HFFc6 (cell line): ENCODE measurements around the gene S100PBP. TPM values are rescaled to one million over a fixed set of nuclear protein-coding genes. Genes with fewer than 3 reads are reported as not detected.

Experiments used
- DNase-seq: peaks from one replicate; pipeline ENCODE4 v3.0.0-alpha.2; 2018
- H3K27ac Mint-ChIP-seq: 2 replicates; pipeline ENCODE4 v1.8.0; 2020; ENCODE audit warnings: mild to moderate bottlenecking, mixed read lengths
- H3K27me3 Mint-ChIP-seq: 2 replicates; pipeline ENCODE4 v1.8.0; 2021; ENCODE audit warnings: mild to moderate bottlenecking, moderate library complexity, mixed read lengths; ENCODE audit not compliant: insufficient read depth
- H3K36me3 Mint-ChIP-seq: 2 replicates; pipeline ENCODE4 v1.8.0; 2021; ENCODE audit warnings: low read depth, mixed read lengths
- H3K4me1 Mint-ChIP-seq: 2 replicates; pipeline ENCODE4 v1.8.0; 2020; ENCODE audit warnings: low read depth, mixed read lengths
- H3K4me3 Mint-ChIP-seq: 2 replicates; pipeline ENCODE4 v1.8.0; 2020; ENCODE audit warnings: mild to moderate bottlenecking, moderate library complexity, mixed read lengths
- H3K9me3 Mint-ChIP-seq: 2 replicates; pipeline ENCODE4 v1.8.0; 2020; ENCODE audit warnings: mild to moderate bottlenecking, mixed read lengths
- CTCF ChIP-seq: fragments of 200-600 bp; sonication (generic); IDR thresholded peaks from 2 replicates; pipeline ENCODE4 v1.5.0; 2021; ENCODE audit warnings: antibody characterized with exemption, mild to moderate bottlenecking
- total RNA-seq, 6 experiments: library from RNA; stranded (reverse); fragmentation: NEBNext Ultra II Directional; extraction: Animal tissue kit (Norgen Biotek cat#: 25700); gene quantifications; 2 replicates in 1 of 6; 3 replicates in 5 of 6; pipeline ENCODE4 v1.2.3, GENCODE V29; 2021

S100PBP gene
- total RNA-seq, 6 experiments from 2014 or later = 20.0 to 24.9 (median 21.6) TPM

- Mint-ChIP-seq H3K36me3 (no peaks in the 10 kb centered on the region), H3K27me3 (peaks cover 13% of the 10 kb centered on the region), H3K4me1 (peaks cover 14% of the 10 kb centered on the region), H3K27ac (no peak overlapping the region), H3K4me3 (no peak overlapping the region), H3K9me3 (no peaks in the 10 kb centered on the region)
- TF ChIP-seq CTCF = no peak
- no peak for DNase-seq
Measured at GRCh38 chr1:32868806-32869455, 51.5 kb downstream of the S100PBP start.

- peaks cover 17% of the 10 kb centered on the region for H3K27me3 Mint-ChIP-seq
- no peaks in the 10 kb centered on the region for H3K9me3 Mint-ChIP-seq
- DNase-seq = no peak
- no peaks in the 10 kb centered on the region for H3K36me3 Mint-ChIP-seq
- H3K27ac Mint-ChIP-seq = no peak overlapping the region
- H3K4me1 Mint-ChIP-seq = peaks cover 19% of the 10 kb centered on the region
- no peak for TF ChIP-seq CTCF
- H3K4me3 Mint-ChIP-seq = peak overlapping the region; percentile 58
Measured at GRCh38 chr1:32869923-32870614, 52.6 kb downstream of the S100PBP start.

GRCh38 chr1:32870615-32871363 is 53.3 kb downstream of the S100PBP start, which contains the start of gene FNDC5:
FNDC5 (minus strand) TSS chr1:32870912.
- peaks cover 17% of the 10 kb centered on the region for H3K27me3 Mint-ChIP-seq
- peak within 1 kb of the TSS; percentile 36; the same call in 1 of the 2 replicates for H3K27ac Mint-ChIP-seq
- DNase-seq = no peak
- no peaks in the 10 kb centered on the region for H3K36me3 Mint-ChIP-seq
- peak within 1 kb of the TSS; percentile 74 for H3K4me3 Mint-ChIP-seq
- no peaks in the 10 kb centered on the region for H3K9me3 Mint-ChIP-seq
- peaks cover 26% of the 10 kb centered on the region for H3K4me1 Mint-ChIP-seq
- no peak for TF ChIP-seq CTCF

GRCh38 chr1:32871364-32872191 is 54.1 kb downstream of the S100PBP start:
- Mint-ChIP-seq H3K27ac (peak overlapping the region; percentile 36; the same call in 1 of the 2 replicates), H3K27me3 (peaks cover 17% of the 10 kb centered on the region), H3K36me3 (no peaks in the 10 kb centered on the region), H3K9me3 (no peaks in the 10 kb centered on the region), H3K4me3 (peak overlapping the region; percentile 74), H3K4me1 (peaks cover 26% of the 10 kb centered on the region)
- DNase-seq = no peak
- no peak for TF ChIP-seq CTCF

GRCh38 chr1:32872192-32872460 is 54.7 kb downstream of the S100PBP start:
- TF ChIP-seq CTCF = no peak
- Mint-ChIP-seq H3K4me3 (no peak overlapping the region), H3K9me3 (no peaks in the 10 kb centered on the region), H3K36me3 (no peaks in the 10 kb centered on the region), H3K4me1 (peaks cover 26% of the 10 kb centered on the region), H3K27me3 (peaks cover 20% of the 10 kb centered on the region), H3K27ac (no peak overlapping the region)
- no peak for DNase-seq
